ENCODE data around the gene LHPP.

Gene LHPP

GRCh38 chr10:124523901-124524300 is 62.3 kb downstream of the LHPP start:
- in situ Hi-C loops (cut with HindIII; ENCODE audit: low pct_unique_long_range_greater_than_20kb, low sequenced_read_pairs) = no loop called here
- DNase-seq (ENCODE audit: low read depth in 1 of 2, low spot score in 1 of 2) = no peak
- no peak for TF ChIP-seq JUND (IDR thresholded peaks at IDR 0.05; ENCODE audit: low read depth)

GRCh38 chr10:124524991-124525653 is 63.5 kb downstream of the LHPP start:
- in situ Hi-C loops (cut with HindIII; ENCODE audit: low pct_unique_long_range_greater_than_20kb, low sequenced_read_pairs) = no loop called here
- no peak for DNase-seq (ENCODE audit: low read depth in 1 of 2, low spot score in 1 of 2)
- TF ChIP-seq JUND (IDR thresholded peaks at IDR 0.05; ENCODE audit: low read depth) = no peak

DNA sequence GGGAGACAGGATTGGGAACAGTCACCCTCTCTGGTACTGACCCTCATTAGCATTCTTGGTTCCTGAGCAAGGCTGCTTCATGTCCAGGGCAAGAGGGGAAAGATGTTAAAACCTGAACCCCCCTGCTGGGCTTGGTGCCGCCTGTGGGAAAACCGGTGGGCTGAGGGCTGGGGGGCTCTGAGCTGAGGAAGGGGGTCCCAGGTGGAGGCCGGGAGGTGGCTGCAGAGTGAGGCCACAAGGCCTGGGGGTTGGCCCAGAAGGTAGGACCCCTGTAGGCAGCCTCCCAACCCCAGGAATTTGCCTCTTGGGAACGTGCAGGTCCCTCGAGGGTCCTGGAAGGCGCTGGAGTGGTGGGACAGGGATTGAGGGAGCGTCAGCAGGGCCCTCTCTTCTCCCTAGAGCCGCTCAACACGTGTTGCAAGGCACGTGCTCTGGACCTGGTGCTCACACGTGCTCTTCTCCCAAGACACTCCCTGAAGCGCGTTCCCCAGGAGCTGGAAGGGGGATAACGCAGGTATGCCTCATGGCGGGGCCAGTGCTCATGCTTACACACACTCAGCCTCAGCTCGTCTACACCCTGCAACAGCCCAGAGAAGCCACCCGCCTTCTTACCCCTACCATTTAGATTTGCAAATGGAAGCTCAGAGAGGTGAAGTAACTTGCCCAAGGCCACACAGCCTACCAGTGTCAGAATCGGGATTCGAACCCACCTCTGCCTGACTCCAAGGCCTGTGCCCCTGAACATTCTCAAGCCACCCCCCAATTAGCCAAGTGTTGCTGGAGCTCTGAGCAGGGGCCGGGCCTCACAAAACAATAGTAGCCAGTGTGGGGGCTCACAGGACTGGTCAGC is 64.4 kb downstream of the LHPP start:
- no peak for TF ChIP-seq JUND (IDR thresholded peaks at IDR 0.05; ENCODE audit: low read depth)
- no peak for DNase-seq (ENCODE audit: low read depth in 1 of 2, low spot score in 1 of 2)
- in situ Hi-C loops (cut with HindIII; ENCODE audit: low pct_unique_long_range_greater_than_20kb, low sequenced_read_pairs) = no loop called here

DNA sequence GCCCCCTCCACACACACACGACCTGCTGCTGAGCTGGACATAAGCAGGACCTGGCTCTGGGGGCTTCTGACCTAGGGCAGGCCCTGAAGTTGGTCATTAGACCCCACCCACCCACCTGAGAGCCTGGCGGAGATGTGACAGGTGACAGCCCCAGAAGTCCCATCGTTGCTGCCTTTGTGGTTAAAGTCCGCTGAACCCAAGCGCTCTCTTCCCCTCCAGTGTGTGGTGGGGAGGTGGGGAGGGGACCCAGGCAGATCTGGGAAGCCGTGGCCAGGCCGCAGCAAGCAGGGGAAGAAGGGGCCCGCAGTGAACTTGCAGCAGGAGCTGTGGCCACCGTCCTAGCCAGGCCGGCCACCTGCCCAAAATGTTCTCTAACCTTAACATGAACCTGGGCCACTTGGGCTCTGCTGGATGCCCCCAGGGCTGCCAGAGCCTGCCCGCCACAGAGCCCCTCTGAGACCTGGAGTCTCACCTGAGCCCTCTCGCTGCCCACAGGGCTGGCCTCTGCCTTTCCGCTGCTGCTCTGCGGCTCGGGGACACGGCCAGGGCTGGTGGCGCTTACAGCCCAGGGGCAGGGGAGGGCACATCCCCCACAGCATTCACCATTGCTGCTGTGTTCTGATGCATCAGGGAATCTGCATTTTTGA is 65.1 kb downstream of the LHPP start:
- no peak for TF ChIP-seq JUND (IDR thresholded peaks at IDR 0.05; ENCODE audit: low read depth)
- DNase-seq (ENCODE audit: low read depth in 1 of 2, low spot score in 1 of 2) = no peak
- in situ Hi-C loops (cut with HindIII; ENCODE audit: low pct_unique_long_range_greater_than_20kb, low sequenced_read_pairs) = no loop called here

GRCh38 chr10:124527874-124528395 is 66.3 kb downstream of the LHPP start:
- in situ Hi-C loops (cut with HindIII; ENCODE audit: low pct_unique_long_range_greater_than_20kb, low sequenced_read_pairs) = no loop called here
- no peak for TF ChIP-seq JUND (IDR thresholded peaks at IDR 0.05; ENCODE audit: low read depth)
- DNase-seq (ENCODE audit: low read depth in 1 of 2, low spot score in 1 of 2) = no peak

- no peak for TF ChIP-seq JUND (IDR thresholded peaks at IDR 0.05; ENCODE audit: low read depth)
- in situ Hi-C loops (cut with HindIII; ENCODE audit: low pct_unique_long_range_greater_than_20kb, low sequenced_read_pairs) = no loop called here
- DNase-seq (ENCODE audit: low read depth in 1 of 2, low spot score in 1 of 2) = no peak
These were observed 68.1 kb downstream of the LHPP start for GRCh38 chr10:124529661-124530214.

GRCh38 chr10:124530215-124530665 is 68.6 kb downstream of the LHPP start:
- in situ Hi-C loops (cut with HindIII; ENCODE audit: low pct_unique_long_range_greater_than_20kb, low sequenced_read_pairs) = no loop called here
- peak; percentile 75 to 89 for DNase-seq (ENCODE audit: low read depth in 1 of 2, low spot score in 1 of 2)
- no peak for TF ChIP-seq JUND (IDR thresholded peaks at IDR 0.05; ENCODE audit: low read depth)

- in situ Hi-C loops (cut with HindIII; ENCODE audit: low pct_unique_long_range_greater_than_20kb, low sequenced_read_pairs) = no loop called here
These were observed 69.2 kb downstream of the LHPP start for GRCh38 chr10:124530816-124531215.

GRCh38 chr10:124532106-124532641 is 70.6 kb downstream of the LHPP start:
- peak; percentile 46 to 55 for DNase-seq (ENCODE audit: low read depth in 1 of 2, low spot score in 1 of 2)
- TF ChIP-seq JUND (IDR thresholded peaks at IDR 0.05; ENCODE audit: low read depth) = no peak
- in situ Hi-C loops (cut with HindIII; ENCODE audit: low pct_unique_long_range_greater_than_20kb, low sequenced_read_pairs) = no loop called here

More at GRCh38 chr10:124530816-124531215, 69.2 kb downstream of the LHPP start:
- DNase-seq (ENCODE audit: low read depth in 1 of 2, low spot score in 1 of 2) = no peak
- TF ChIP-seq JUND (IDR thresholded peaks at IDR 0.05; ENCODE audit: low read depth) = no peak

GRCh38 chr10:124532788-124533187 is 71.2 kb downstream of the LHPP start:
- DNase-seq (ENCODE audit: low read depth in 1 of 2, low spot score in 1 of 2) = no peak
- in situ Hi-C loops (cut with HindIII; ENCODE audit: low pct_unique_long_range_greater_than_20kb, low sequenced_read_pairs) = no loop called here
- no peak for TF ChIP-seq JUND (IDR thresholded peaks at IDR 0.05; ENCODE audit: low read depth)

DNA sequence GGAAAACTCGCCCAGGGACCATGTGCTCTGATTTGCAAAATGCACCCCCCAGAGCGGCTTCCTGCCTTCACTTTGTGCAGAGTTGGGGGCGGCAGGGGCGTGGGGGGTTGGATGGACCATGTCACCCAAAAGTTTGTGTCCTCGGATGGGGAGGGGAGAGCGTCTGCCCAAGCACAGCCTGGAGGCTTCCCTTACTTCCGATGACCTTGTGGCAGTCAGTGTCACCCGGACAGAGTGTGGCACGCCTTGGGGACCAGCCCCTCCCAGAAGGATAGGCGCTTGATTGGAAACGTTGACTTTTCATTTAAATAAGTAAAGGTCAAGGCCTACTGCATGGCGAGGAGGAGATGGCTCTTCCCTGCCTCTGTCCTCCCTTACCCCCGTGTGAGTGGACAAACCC is 71.6 kb downstream of the LHPP start:
- in situ Hi-C loops (cut with HindIII; ENCODE audit: low pct_unique_long_range_greater_than_20kb, low sequenced_read_pairs) = no loop called here
- DNase-seq (ENCODE audit: low read depth in 1 of 2, low spot score in 1 of 2) = no peak
- no peak for TF ChIP-seq JUND (IDR thresholded peaks at IDR 0.05; ENCODE audit: low read depth)

DNA sequence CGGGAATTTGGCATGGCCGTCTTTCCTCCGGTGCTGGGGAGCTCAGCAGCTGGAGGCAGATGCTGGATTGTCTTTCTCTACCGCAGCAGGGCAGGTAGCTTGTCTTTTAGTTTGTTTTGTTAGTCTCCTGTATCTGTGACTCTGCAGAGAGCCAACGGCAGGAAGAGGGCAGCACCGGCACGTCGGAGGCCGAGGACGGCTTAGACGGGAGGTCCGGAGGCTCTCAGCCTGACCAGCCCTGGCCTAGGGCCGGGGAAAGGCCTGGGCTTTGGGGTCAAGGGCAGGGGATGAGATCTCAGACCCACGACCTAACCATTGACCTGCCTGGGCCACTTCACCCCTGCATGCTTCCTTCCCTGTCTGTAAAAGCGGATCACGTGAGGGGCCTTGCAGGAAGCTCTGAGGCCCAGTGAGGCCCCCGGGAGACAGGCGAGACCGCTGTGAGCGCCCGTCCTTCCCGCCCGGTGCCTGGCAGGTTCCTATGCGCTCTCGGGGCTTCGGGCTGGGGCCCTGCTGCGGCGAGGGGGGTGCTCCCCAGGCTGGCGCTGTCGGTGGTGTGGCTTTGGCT is 72.7 kb downstream of the LHPP start:
- in situ Hi-C loops (cut with HindIII; ENCODE audit: low pct_unique_long_range_greater_than_20kb, low sequenced_read_pairs) = no loop called here
- no peak for DNase-seq (ENCODE audit: low read depth in 1 of 2, low spot score in 1 of 2)
- no peak for TF ChIP-seq JUND (IDR thresholded peaks at IDR 0.05; ENCODE audit: low read depth)

Data from T47D (cell line).